ENCODE results near the gene SPATA1.

DNA sequence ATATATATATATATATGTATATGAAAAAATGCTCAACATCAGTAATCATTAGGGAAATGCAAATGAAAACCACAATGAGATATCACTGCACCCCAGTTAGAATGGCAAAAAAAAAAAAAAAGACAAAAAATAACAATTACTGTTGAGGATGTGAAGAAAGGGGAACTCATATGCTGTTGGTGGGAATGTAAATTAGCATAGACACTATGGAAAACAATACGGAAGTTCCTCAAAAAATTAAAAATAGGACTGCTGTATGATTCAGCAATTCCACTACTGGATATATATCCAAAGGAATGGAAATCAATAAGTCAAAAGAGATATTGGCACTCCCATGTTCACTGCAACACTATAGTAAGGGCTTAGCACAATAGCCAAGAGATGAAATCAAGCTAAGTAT is 109.6 kb downstream of the SPATA1 start:
- TF ChIP-seq, protein P1, sequence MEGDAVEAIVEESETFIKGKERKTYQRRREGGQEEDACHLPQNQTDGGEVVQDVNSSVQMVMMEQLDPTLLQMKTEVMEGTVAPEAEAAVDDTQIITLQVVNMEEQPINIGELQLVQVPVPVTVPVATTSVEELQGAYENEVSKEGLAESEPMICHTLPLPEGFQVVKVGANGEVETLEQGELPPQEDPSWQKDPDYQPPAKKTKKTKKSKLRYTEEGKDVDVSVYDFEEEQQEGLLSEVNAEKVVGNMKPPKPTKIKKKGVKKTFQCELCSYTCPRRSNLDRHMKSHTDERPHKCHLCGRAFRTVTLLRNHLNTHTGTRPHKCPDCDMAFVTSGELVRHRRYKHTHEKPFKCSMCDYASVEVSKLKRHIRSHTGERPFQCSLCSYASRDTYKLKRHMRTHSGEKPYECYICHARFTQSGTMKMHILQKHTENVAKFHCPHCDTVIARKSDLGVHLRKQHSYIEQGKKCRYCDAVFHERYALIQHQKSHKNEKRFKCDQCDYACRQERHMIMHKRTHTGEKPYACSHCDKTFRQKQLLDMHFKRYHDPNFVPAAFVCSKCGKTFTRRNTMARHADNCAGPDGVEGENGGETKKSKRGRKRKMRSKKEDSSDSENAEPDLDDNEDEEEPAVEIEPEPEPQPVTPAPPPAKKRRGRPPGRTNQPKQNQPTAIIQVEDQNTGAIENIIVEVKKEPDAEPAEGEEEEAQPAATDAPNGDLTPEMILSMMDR (IDR thresholded peaks at IDR 0.05) = no peak
- no peak for TF ChIP-seq EZH2 (IDR thresholded peaks at IDR 0.05)

Measured in neural progenitor cell (in vitro differentiated cells).